Heart left ventricle (tissue), 13 donors: ENCODE data around the gene RPS6KA2.

Source experiments
- CTCF ChIP-seq, 12 donors: fragments of 200-600 bp; sonication (generic) in 4 of 12; IDR thresholded peaks; one replicate each; pipeline versions ENCODE4 v1.5.0 to v1.8.0; 2018 to 2022; ENCODE audit warnings: antibody characterized with exemption in 12 of 12, mild to moderate bottlenecking in 5 of 12
- POLR2A ChIP-seq, 2 donors: fragments of 450-650 bp; IDR thresholded peaks; one replicate each; pipeline ENCODE4 v1.6.1; 2017; ENCODE audit warnings: antibody characterized with exemption in 2 of 2, mild to moderate bottlenecking in 2 of 2, moderate library complexity in 2 of 2
- donor health status: ischemic (EF 13 %, LVEDD 7.1; RV severe dilation, severe dysfunction).
- donor health status: DM: no; HTN: yes; CAD: no.
- donor health status: DM: no; HTN: no; CAD: no.
- donor health status: ischemic (EF 25% LVEDD 6.9; RV normal size, moderate dysfunction).
- donor health status: ischemic (EF 25% LVEDD 5.7; RV mildly dilated, moderate dysfunction).
- donor health status: ischemic (EF 35%, LVEDD 5.7; RV mildly dilated, moderate dysfunction).
- donor health status: nonischemic (EF 11% LVEDD 7.7; RV severe dilation, severe dysfunction).
- donor health status: DM: yes; HTN: yes; CAD: no.
- donor health status: PGD.
- donor health status: ischemic (EF 29% LVEDD 5.4; RV normal size, mild dysfunction).
- donor health status: nonischemic (EF 23%, LVEDD 6.1; RV moderate dilation, normal function).

- TF ChIP-seq POLR2A (IDR thresholded peaks at IDR 0.05) = no peak
- TF ChIP-seq CTCF (IDR thresholded peaks at IDR 0.05) = no peak
Measured at GRCh38 chr6:166572370-166573261, 54.4 kb downstream of the RPS6KA2 start.
